ENCODE data around the gene FUT6.

- TF ChIP-seq POLR2A (IDR thresholded peaks at IDR 0.05) (no peak), CTCF (IDR thresholded peaks at IDR 0.05 in 4 of 5, conservative IDR thresholded peaks at IDR 0.05 in 1 of 5) (no peak)
Observed at GRCh38 chr19:5828661-5829566, 10.6 kb downstream of the FUT6 start.
